G401.6 (cell line): ENCODE results near the gene TANC1.

ENCODE experiments used
- FAIRE-seq: peaks from 2 replicates; lab custom pipeline; 2012; peaks lifted over from hg19 to GRCh38; lab: Jason Lieb, UNC

The TANC1 gene

DNA sequence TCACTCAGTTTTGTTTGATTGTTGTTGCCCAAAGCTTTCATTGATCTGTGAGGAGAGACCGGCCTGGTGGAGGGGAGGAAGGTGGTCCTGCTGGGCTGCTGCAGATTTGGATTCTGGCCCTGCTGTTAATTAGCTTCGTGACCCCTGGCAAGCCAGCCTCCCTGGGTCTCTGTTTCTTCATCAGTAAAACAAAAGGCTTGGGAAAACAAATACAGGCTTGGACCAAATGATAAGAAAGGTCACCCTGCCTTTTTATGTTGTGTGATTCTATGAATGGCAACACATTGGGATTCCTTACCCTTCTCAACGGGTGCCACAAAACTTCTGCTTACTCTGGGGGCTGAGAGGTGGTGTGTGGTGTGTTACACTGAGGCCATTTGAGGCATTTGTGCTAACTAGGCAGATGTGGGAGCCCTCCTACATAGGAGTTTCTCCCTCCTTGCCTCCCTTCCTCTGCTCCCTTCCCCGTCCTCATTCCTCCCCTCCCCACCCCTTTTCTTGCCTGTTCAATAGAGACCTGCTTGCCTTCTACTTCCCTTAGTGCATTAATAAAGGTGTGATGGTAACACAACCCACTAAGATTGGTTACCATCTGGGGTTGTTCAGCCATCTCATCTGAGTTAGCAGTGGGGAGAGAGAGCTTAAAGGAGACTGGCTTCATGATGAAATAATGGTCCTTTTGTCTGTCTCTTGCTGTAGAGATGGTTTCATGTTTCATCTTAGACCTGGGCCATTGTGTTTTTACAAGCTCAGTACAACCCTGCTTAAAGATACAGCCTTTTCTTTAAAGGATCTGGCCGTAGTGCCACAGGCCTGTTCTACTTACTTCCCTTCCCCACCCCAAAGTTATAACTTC is 96.2 kb downstream of the TANC1 start:
- FAIRE-seq, result peak; percentile 50

DNA sequence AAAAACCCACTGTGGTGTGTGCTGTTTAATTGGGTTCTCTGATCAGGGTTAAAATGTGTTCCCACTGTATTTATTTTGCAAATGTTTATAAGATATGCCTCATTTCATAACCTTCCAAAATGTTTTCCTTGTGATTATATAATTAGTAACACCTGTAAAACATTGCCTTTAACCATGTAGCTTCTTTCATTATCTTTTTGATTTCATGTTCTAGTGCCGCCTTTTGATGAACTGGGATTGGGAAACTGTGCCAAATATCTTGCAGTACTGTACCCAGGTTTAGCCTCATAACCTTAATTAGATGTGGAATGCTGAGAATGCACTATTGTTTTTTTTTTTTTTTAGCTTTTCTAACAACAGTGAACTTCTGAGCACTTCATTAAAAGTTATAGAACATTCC is 96.9 kb downstream of the TANC1 start:
- FAIRE-seq, result peak; percentile 56

GRCh38 chr2:159065891-159066290 is 97.5 kb downstream of the TANC1 start:
- FAIRE-seq, result no peak

- FAIRE-seq, result no peak
These were observed 98.2 kb downstream of the TANC1 start for GRCh38 chr2:159066541-159067156.

- FAIRE-seq, result no peak
These were observed 99.5 kb downstream of the TANC1 start for GRCh38 chr2:159067971-159068370.

GRCh38 chr2:159069229-159069628 is 100.8 kb downstream of the TANC1 start:
- peak; percentile 11 for FAIRE-seq

DNA sequence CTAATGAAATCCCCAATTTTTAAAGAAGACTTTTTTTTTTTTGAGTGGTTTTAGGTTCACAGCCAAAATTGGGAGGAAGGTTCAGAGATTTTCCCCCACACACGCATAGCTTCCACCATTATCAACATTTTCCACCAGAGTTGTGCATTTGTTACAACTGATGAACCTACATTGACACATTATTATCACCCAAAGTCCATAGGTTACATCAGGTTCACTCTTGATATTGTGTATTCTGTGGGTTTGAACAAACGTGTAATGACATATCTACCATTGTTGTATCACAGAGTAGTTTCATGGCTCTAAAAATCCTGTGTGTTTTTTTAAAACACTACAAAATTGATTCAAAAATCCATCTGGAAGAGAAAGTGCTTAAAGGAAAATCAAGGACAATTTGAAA is 101.8 kb downstream of the TANC1 start:
- no peak for FAIRE-seq

DNA sequence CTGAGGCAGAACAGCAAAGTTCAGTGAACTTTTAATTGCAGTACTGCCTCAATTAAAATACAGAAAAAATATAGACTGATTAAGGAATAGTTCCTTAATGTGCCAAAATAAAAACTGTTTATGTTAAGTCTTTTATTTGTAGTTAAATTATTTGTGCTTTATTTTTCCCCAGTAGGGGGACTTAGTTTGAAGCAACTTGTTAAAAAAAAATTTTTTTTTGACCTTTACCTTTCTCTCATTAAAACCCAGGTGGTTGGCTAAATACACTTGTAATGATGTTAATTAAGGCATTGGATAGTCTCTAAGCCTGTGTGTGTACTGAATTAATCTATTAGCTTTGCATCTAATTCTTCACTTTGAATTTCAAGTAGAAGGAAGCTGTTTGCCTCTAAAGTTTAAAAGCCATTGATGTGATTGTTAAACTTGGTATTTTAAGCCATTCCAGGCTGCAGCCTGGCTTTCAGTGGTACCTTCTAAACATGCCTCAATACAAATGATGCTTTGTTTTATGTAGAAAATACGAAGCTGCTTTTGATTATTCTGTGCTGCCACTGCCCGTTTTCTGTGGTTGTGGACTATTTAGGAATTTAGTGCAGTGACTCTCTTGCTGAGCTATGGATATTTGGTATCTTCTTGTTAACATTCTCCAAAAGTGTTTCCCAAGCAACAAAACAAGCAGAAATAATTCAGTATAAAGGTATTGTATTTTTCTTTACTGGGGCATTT is 102.9 kb downstream of the TANC1 start:
- no peak for FAIRE-seq

GRCh38 chr2:159072795-159073194 is 104.4 kb downstream of the TANC1 start:
- FAIRE-seq, result no peak

- no peak for FAIRE-seq
These were observed 104.8 kb downstream of the TANC1 start for GRCh38 chr2:159073256-159073655.

DNA sequence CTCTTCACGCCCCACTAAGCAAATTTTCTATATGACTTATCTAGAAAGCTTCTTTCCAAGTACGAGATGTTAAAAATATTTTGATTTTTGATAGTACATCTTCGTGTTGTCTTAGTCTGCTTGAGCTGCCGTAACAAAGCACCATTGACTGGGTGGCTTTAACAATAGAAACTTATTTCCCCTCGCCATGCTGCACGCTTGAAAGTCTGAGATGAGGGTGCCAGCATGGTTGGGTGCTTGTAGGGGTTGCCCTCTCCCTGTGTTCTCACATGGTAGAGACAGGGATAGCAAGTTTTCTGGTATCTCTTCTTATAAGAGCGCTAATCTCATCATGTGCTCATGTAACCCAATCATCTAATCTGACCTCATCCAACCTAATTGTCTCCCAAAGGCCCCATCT is 106.2 kb downstream of the TANC1 start:
- no peak for FAIRE-seq

GRCh38 chr2:159075727-159076126 is 107.3 kb downstream of the TANC1 start:
- FAIRE-seq, result no peak

DNA sequence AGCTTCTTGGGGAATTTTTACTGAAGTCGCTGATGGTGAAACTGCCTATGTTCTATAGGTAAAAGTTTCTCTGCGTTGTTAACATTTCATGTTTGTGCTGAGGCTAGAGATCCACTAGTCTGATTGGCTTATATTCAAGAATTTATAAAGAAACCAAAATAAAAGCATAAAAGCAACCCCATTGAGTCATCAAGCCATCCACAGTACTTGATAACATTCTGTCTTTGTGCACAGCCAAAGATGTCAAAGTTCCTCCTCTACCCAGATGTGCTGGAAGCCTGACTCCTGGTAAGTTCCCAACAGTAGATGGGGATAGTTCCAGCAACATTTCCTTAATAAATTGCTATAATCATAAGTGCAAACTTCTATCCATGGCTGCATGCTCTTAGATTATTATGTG is 107.8 kb downstream of the TANC1 start:
- no peak for FAIRE-seq

- no peak for FAIRE-seq
These were observed 109.4 kb downstream of the TANC1 start for GRCh38 chr2:159077869-159078268.

GRCh38 chr2:159078443-159078842 is 110.0 kb downstream of the TANC1 start:
- no peak for FAIRE-seq

GRCh38 chr2:159080641-159081040 is 112.2 kb downstream of the TANC1 start:
- FAIRE-seq, result no peak

DNA sequence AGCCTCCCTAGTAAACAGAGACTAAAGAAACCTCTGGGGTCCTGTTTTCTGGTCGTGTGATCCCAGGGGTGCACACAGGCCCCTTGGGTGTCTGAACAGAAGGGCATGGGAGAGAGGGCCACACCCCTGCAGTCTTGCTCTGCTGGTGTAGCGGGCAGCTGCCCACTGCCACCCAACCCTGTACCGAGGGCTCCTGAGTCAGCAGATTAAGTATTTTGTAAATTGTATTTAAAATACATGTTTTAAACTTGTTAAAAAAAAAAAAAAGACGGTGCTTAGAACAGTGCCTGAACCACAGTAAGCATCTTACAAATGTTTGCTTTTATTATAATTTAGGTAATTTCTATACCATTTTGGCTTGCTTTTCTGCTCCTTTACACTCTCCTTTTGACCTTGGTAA is 113.7 kb downstream of the TANC1 start:
- no peak for FAIRE-seq

GRCh38 chr2:159084384-159085370 is 116.2 kb downstream of the TANC1 start:
- FAIRE-seq, result no peak

DNA sequence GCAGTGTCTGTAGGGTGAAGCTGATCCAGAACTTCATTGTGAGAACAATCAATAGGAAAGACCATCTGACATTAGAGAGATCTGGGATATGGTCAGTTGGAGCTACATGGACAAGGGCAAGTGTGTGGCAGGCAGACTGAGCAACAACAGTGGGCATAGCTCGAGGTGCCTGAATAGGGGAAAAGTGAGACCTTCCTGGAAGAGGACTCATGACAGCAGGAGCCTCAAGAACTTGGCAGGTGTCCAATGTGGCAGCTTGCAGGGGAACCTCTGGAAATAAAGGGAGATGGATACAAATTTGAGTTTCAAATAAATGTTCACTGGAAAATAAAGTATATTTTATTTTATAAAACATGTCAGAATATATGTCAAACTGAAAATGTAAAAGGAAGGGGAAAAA is 117.9 kb downstream of the TANC1 start:
- FAIRE-seq, result no peak

DNA sequence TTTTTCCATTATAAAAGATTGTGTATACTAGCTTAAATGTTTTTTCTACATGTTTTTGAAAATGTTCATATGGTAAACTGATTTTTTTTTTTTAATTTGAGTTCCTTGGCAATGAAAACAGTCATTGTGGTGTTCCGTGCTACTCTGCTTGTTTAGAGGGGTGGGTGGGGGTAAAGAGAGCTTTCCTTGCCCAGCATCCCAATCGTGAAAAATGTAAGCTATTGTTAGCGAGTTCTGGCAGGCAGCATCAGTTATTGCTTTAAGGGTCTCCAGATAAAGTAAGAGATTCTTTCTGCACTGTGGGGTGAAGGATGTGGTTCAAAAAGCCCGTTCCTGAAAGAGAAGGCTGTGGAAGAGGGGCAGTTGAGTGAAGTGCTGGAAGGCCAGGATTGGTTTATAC is 118.4 kb downstream of the TANC1 start:
- FAIRE-seq, result no peak

DNA sequence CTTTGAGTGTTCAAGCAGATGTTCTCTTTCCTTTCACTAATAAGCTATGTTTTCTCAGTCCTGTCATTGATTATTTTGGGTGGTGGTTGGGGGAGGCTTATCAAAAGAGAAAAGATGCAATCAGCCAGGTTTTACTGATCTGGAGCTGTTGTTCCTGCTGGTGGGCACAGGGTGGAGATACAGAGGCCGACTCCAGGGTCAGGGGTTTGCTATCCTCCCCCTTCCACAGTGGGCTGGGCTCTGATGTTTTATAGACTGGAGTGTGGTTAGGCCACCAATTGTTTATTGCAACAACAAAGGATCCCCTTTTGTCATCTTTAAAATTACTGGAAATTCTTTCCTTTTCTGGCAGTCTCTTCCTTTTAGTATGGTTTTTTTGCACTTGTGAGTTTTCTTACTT is 120.5 kb downstream of the TANC1 start:
- no peak for FAIRE-seq

- no peak for FAIRE-seq
These were observed 121.1 kb downstream of the TANC1 start for GRCh38 chr2:159089543-159089942.
